Body of pancreas (tissue), 4 donors: ENCODE data around the gene TM4SF20. TPM values are rescaled to one million over a fixed set of nuclear protein-coding genes. Genes with fewer than 3 reads are reported as not detected.
"Not testable (repeated sequence)": the region's sequence is repeated elsewhere in the genome, so short reads cannot be mapped to it uniquely, and the experiment has no call there.

Experiments used
- ATAC-seq: fragments of 150-250 bp; one replicate; pipeline ENCODE4 v1.9.1; 2016
- DNase-seq, 4 donors: peaks; one replicate each; pipeline ENCODE4 v3.0.0-alpha.2; 2019
- H3K27ac ChIP-seq, 4 donors: fragments of 200-600 bp; sonication (generic); 1 replicate in 3 of 4; 2 replicates in 1 of 4; pipeline versions ENCODE4 v1.5.1 to v1.6.1; 2016 to 2019; ENCODE audit warnings: mild to moderate bottlenecking in 1 of 4, mixed read lengths in 1 of 4, moderate library complexity in 1 of 4
- H3K27me3 ChIP-seq, 2 donors: fragments of 200-600 bp; sonication (generic); one replicate each; pipeline ENCODE4 v1.6.0; 2016; ENCODE audit warnings: mild to moderate bottlenecking in 1 of 2
- H3K36me3 ChIP-seq, 2 donors: fragments of 200-600 bp; sonication (generic); replicated peaks in 1 of 2; 2 replicates each; pipeline ENCODE4 v1.5.1; 2016; ENCODE audit warnings: low read depth in 2 of 2; ENCODE audit not compliant: insufficient read depth in 1 of 2
- H3K4me1 ChIP-seq: fragments of 200-600 bp; sonication (generic); one replicate; pipeline ENCODE4 v1.6.0; 2016
- H3K4me3 ChIP-seq, 2 donors: fragments of 200-600 bp; sonication (generic); 1 replicate in 1 of 2; 2 replicates in 1 of 2; pipeline ENCODE4 v1.5.1; 2016 to 2019
- H3K9me3 ChIP-seq, 3 donors: fragments of 200-600 bp; sonication (generic); 1 replicate in 2 of 3; 2 replicates in 1 of 3; pipeline ENCODE4 v1.5.1; 2016
- POLR2A ChIP-seq, 3 donors: fragments of 450-650 bp; IDR thresholded peaks; one replicate each; pipeline ENCODE4 v1.6.1; 2016; ENCODE audit warnings: antibody characterized with exemption in 3 of 3, mild to moderate bottlenecking in 2 of 3
- WGBS, 2 donors: methylation state at CpG; one replicate each; pipeline ENCODE4 v1.1.5; 2017; 5-methylcytosine and 5-hydroxymethylcytosine counted together
- intact Hi-C: fragments of 100-400 bp; cut with DNase I; formaldehyde crosslinking; loops from one replicate; pipeline ENCODE4 v1.15.1; 2023
- total RNA-seq, 2 donors: library from RNA; depleted of rRNA; stranded (reverse); fragments of >200 nt; gene quantifications; one replicate each; pipeline ENCODE4 v1.1.0, GENCODE V29; 2016
- TF ChIP-seq, protein P1 (sequence below), 7 experiments: fragments of 450-650 bp in 4 of 7; fragments of 200-600 bp in 3 of 7; sonication (generic) in 3 of 7; IDR thresholded peaks; one replicate each; pipeline ENCODE4 v1.5.1; 2016 to 2019; ENCODE audit warnings: antibody characterized with exemption in 7 of 7

Gene TM4SF20
- total RNA-seq, 2 donors from 2014 or later: not detected

DNA sequence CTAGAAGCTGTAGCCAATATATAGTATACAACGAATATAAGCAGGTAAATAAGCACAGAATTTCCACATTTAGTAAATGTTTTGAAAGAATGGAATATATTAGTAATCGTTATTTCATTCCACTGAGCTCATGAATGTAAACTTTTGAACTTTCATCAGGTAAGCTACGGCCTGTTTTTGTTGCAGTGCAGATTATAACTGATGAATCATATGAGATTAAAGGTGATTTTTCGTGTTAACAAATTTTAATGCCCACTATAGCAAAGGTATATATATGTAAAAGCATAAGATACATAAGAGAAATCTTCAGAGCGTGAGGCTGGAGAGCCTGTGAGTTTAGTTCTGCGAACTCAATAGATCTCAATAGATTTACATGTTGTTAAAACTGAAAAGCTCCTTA is 7.5 kb upstream of the TM4SF20 start:
- 67 to 75% methylated on average over 6 of the region's 6 CpGs for WGBS, 2 donors
- intact Hi-C loops: no loop called here
- H3K27ac ChIP-seq: no peak overlapping the region
- no peak for DNase-seq
- H3K36me3 ChIP-seq: no peaks in the 10 kb centered on the region
- ATAC-seq: no peak
- no peak overlapping the region for H3K4me3 ChIP-seq
- H3K9me3 ChIP-seq: no peaks in the 10 kb centered on the region
- TF ChIP-seq, protein P1, sequence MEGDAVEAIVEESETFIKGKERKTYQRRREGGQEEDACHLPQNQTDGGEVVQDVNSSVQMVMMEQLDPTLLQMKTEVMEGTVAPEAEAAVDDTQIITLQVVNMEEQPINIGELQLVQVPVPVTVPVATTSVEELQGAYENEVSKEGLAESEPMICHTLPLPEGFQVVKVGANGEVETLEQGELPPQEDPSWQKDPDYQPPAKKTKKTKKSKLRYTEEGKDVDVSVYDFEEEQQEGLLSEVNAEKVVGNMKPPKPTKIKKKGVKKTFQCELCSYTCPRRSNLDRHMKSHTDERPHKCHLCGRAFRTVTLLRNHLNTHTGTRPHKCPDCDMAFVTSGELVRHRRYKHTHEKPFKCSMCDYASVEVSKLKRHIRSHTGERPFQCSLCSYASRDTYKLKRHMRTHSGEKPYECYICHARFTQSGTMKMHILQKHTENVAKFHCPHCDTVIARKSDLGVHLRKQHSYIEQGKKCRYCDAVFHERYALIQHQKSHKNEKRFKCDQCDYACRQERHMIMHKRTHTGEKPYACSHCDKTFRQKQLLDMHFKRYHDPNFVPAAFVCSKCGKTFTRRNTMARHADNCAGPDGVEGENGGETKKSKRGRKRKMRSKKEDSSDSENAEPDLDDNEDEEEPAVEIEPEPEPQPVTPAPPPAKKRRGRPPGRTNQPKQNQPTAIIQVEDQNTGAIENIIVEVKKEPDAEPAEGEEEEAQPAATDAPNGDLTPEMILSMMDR (IDR thresholded peaks at IDR 0.05): no peak
- TF ChIP-seq POLR2A (IDR thresholded peaks at IDR 0.05): no peak
- no peaks in the 10 kb centered on the region for H3K27me3 ChIP-seq
- no peaks in the 10 kb centered on the region for H3K4me1 ChIP-seq

DNA sequence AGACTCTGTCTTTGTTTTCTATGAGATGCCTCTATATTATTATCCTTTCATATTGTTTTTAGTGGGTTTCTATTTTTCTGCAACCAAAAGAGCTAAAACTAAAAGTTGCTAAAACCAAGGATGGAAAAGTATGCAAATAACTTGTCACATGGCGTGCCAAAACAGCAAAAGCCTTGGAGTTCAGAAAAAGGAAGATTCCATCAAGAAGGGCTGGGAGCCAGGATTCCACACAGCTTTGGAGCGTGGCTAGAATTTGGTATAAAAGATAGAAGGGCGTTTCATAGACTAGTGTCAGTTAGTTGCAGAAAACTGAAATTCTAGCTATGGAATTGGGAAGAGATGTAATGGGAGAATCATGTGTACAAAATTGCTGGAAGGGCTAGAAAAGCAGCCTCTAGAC is 4.6 kb upstream of the TM4SF20 start:
- Histone ChIP-seq H3K27ac (no peak overlapping the region), H3K36me3 (no peaks in the 10 kb centered on the region), H3K4me1 (no peaks in the 10 kb centered on the region), H3K4me3 (no peak overlapping the region), H3K27me3 (no peaks in the 10 kb centered on the region), H3K9me3 (no peaks in the 10 kb centered on the region)
- DNase-seq (no peak), ATAC-seq (no peak)
- intact Hi-C loops: no loop called here
- TF ChIP-seq, protein P1 (IDR thresholded peaks at IDR 0.05): no peak
- no peak for TF ChIP-seq POLR2A (IDR thresholded peaks at IDR 0.05)
- WGBS, 2 donors: 67% methylated on average over 3 of the region's 3 CpGs

DNA sequence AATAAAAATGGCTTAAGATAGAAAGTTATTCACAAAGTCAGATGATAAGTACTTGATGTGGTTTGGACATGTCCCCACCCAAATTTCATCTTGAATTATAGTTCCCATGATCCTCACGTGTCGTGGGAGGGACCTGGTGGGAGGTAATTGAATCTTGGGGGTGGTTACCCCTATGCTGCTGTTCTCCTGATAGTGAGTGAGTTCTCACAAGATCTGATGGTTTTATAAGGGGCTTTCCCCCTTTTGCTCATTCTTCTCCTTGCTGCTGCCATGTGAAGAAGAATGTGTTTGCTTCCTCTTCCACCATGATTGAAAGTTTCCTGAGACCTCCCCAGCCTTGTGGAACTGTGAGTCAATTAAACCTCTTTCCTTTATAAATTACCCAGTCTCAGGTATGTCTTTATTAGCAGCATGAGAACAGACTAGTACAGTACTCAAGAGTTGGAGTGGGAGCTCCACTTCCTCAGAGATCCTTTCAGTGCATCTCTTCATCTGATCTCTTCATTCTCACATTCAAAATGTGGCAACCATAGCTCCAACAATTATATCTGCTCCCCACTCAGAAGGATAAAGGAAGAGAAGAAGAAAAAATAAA is 3.2 kb upstream of the TM4SF20 start:
- intact Hi-C loops: not testable (repeated sequence)
- 66 to 67% methylated on average over 2 of the region's 2 CpGs for WGBS, 2 donors

DNA sequence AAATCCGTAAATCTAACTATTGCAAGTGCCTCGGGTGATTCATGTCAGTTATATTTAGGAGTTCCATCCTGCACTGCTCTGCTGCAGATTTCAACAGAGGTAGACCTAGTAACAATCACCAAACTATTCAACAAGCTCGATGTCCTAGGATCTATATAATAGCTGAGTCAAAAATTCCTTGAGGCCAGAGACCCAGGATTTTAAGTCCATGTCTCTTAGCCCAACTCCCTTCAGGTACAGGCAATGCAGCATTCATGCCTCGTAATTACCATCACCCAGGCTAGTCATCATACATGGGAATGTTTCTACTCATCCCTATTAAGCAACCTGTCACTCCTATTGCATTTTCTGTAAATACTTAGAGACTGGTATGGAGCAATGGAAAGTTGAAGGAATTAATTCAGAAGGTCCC is 729 bp downstream of the TM4SF20 start:
- intact Hi-C loops: no loop called here
- no peaks in the 10 kb centered on the region for H3K36me3 ChIP-seq
- no peaks in the 10 kb centered on the region for H3K27me3 ChIP-seq
- WGBS, 2 donors: 67 to 72% methylated on average over 4 of the region's 4 CpGs
- H3K9me3 ChIP-seq: no peaks in the 10 kb centered on the region
- no peak for TF ChIP-seq POLR2A (IDR thresholded peaks at IDR 0.05)
- TF ChIP-seq, protein P1 (IDR thresholded peaks at IDR 0.05): no peak
- ATAC-seq (no peak), DNase-seq (no peak)
- H3K27ac ChIP-seq: no peak overlapping the region
- no peaks in the 10 kb centered on the region for H3K4me1 ChIP-seq
- H3K4me3 ChIP-seq: no peak overlapping the region

More for the DNA sequence above, 3.2 kb upstream of the TM4SF20 start:
- ATAC-seq, H3K36me3 ChIP-seq, H3K27me3 ChIP-seq, H3K9me3 ChIP-seq, DNase-seq, H3K4me3 ChIP-seq, H3K4me1 ChIP-seq, H3K27ac ChIP-seq: not testable (repeated sequence)

DNA sequence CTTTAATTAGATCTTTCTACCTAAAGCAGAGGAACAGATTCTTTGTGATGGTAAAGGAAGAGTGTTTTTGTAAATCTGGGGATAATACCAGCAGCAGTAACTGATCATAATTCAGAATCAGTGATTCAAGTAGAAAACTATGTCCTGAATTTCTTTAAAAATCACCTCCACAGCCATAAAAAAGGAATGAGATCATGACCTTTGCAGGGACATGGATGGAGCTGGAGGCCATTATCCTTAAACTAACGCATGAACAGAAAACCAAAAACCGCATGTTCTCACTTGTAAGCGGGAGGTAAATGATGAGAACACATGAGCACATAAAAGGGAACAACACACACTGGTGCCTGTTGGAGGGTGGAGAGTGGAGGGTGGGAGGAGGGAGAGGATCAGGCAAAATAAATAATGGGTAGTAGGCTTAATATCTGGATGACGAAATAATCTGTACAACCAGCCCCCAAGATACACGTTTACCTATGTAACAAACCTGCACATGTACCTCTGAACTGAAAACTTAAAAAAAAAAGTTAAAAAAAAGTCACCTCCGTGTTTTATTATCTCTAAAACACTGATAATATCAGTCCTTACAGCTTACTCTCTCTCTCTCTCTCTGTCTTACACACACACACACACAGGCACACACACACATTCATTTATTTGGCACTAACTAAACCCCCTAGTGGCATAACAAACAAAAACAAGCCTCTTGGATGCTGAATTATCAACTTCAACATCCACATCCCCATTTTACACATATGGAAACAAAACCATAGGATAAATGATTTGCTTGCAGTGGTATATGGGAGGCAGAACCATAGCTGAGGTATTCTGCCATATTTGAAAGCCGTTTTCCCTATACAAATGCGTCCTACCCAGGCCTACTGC is 1.4 kb downstream of the TM4SF20 start:
- intact Hi-C loops: no loop called here
- H3K27me3 ChIP-seq: no peaks in the 10 kb centered on the region
- H3K36me3 ChIP-seq: no peaks in the 10 kb centered on the region
- no peak overlapping the region for H3K4me3 ChIP-seq
- DNase-seq (no peak), ATAC-seq (no peak)
- WGBS, 2 donors: 65 to 74% methylated on average over 8 of the region's 8 CpGs
- TF ChIP-seq POLR2A (IDR thresholded peaks at IDR 0.05): no peak
- TF ChIP-seq, protein P1 (IDR thresholded peaks at IDR 0.05): no peak
- no peaks in the 10 kb centered on the region for H3K9me3 ChIP-seq
- H3K4me1 ChIP-seq: no peaks in the 10 kb centered on the region
- H3K27ac ChIP-seq: no peak overlapping the region
